Transverse colon (tissue), 4 donors: ENCODE results near the gene DCK. TPM values are rescaled to one million over a fixed set of nuclear protein-coding genes. Genes with fewer than 3 reads are reported as not detected.

ENCODE experiments used
- DNase-seq: peaks from one replicate; pipeline ENCODE4 v3.0.0-alpha.2; 2019
- H3K27ac ChIP-seq, 4 donors: fragments of 200-600 bp; sonication (generic); 2 replicates each; pipeline ENCODE4 v1.5.1; 2016 to 2018; ENCODE audit warnings: inconsistent platforms in 4 of 4
- H3K27me3 ChIP-seq: fragments of 200-600 bp; sonication (generic); 2 replicates; pipeline ENCODE4 v1.5.1; 2017; ENCODE audit warnings: inconsistent platforms
- H3K36me3 ChIP-seq, 4 donors: fragments of 200-600 bp; sonication (generic); 2 replicates each; pipeline ENCODE4 v1.5.1; 2017 to 2019; ENCODE audit warnings: inconsistent platforms in 4 of 4
- H3K4me1 ChIP-seq, 4 donors: fragments of 200-600 bp; sonication (generic); 2 replicates each; pipeline ENCODE4 v1.5.1; 2017 to 2020; ENCODE audit warnings: inconsistent platforms in 4 of 4
- H3K4me3 ChIP-seq, 4 donors: fragments of 200-600 bp; sonication (generic); 1 replicate in 1 of 4; 2 replicates in 3 of 4; pipeline versions ENCODE4 v1.5.1 to v1.6.1; 2017 to 2019; ENCODE audit warnings: inconsistent platforms in 4 of 4
- H3K9me3 ChIP-seq, 2 donors: fragments of 200-600 bp; sonication (generic); 2 replicates each; pipeline ENCODE4 v1.5.1; 2017 to 2019; ENCODE audit warnings: inconsistent platforms in 2 of 2
- CTCF ChIP-seq, 5 experiments: fragments of 200-600 bp in 3 of 5; fragments of 450-650 bp in 2 of 5; sonication (generic) in 3 of 5; IDR thresholded peaks; 1 replicate in 2 of 5; 2 replicates in 3 of 5; pipeline ENCODE4 v1.5.1; 2016 to 2017; ENCODE audit warnings: antibody characterized with exemption in 5 of 5, inconsistent platforms in 3 of 5, mild to moderate bottlenecking in 2 of 5, moderate library complexity in 1 of 5
- EP300 ChIP-seq: sonication (generic); formaldehyde crosslinking; IDR thresholded peaks from one replicate; pipeline ENCODE4 v1.6.1; 2017; ENCODE audit warnings: antibody characterized with exemption, low read depth
- POLR2A ChIP-seq: fragments of 450-650 bp; IDR thresholded peaks from one replicate; pipeline ENCODE4 v1.6.1; 2016; ENCODE audit warnings: antibody characterized with exemption, mild to moderate bottlenecking, moderate library complexity
- POLR2AphosphoS5 ChIP-seq, 3 donors: sonication (generic); formaldehyde crosslinking; IDR thresholded peaks; one replicate each; pipeline ENCODE4 v1.6.1; 2016; ENCODE audit warnings: antibody characterized with exemption in 3 of 3
- WGBS, 2 donors: methylation state at CpG; one replicate each; pipeline ENCODE4 v1.1.5; 2018; ENCODE audit warnings: low coverage in 1 of 2; 5-methylcytosine and 5-hydroxymethylcytosine counted together
- in situ Hi-C, 4 donors: fragments of 200-750 bp; cut with MboI; loops; one replicate each; pipeline versions ENCODE4 v1.15.0 to v1.15.1; 2017; ENCODE audit warnings: low sequenced_read_pairs in 3 of 4, low pct_ligation_motif_present in 1 of 4, low pct_unique_long_range_greater_than_20kb in 1 of 4
- intact Hi-C: fragments of 100-400 bp; cut with DNase I; formaldehyde crosslinking; loops from one replicate; pipeline ENCODE4 v1.15.1; 2023; ENCODE audit warnings: low total_unique reads
- total RNA-seq, 4 donors: library from RNA; depleted of rRNA; stranded (reverse); fragments of >200 nt; gene quantifications; one replicate each; pipeline ENCODE4 v1.1.0, GENCODE V29; 2016

Gene DCK
- total RNA-seq, 4 donors from 2014 or later = 6.0 to 18.1 (median 15.9) TPM

GRCh38 chr4:70969076-70969475 lies 24.4 kb upstream of the DCK start:
- no peaks in the 10 kb centered on the region for H3K9me3 ChIP-seq
- H3K27ac ChIP-seq = no peak overlapping the region
- no peaks in the 10 kb centered on the region for H3K27me3 ChIP-seq
- in situ Hi-C loops = no loop called here
- DNase-seq = no peak
- TF ChIP-seq CTCF (IDR thresholded peaks at IDR 0.05) (no peak), POLR2A (no peak), EP300 (no peak), POLR2AphosphoS5 (IDR thresholded peaks at IDR 0.05) (no peak)
- intact Hi-C loops = no loop called here
- H3K4me3 ChIP-seq = no peak overlapping the region
- 85 to 92% methylated on average over 4 to 7 of the region's 7 CpGs for WGBS, 2 donors
- peaks cover 0 to 8% (median 1%) of the 10 kb centered on the region in 4 donors for H3K36me3 ChIP-seq
- peaks cover 0 to 8% (median 0%) of the 10 kb centered on the region in 4 donors for H3K4me1 ChIP-seq

GRCh38 chr4:70976252-70976651 lies 17.2 kb upstream of the DCK start:
- no peak for TF ChIP-seq EP300
- TF ChIP-seq POLR2A = no peak
- no peak for TF ChIP-seq CTCF (IDR thresholded peaks at IDR 0.05)
- TF ChIP-seq POLR2AphosphoS5 (IDR thresholded peaks at IDR 0.05) = no peak
- H3K9me3 ChIP-seq = no peaks in the 10 kb centered on the region
- DNase-seq = no peak
- H3K36me3 ChIP-seq = peaks cover 0 to 11% (median 4%) of the 10 kb centered on the region in 4 donors
- no peak overlapping the region for H3K4me3 ChIP-seq
- H3K27ac ChIP-seq = no peak overlapping the region
- in situ Hi-C loops (loop anchor here in 1 of 4 donors (25.0 kb wide), 1 partner anchor 314 kb away; the partner anchor contains the start of gene JCHAIN), intact Hi-C loops (no loop called here)
- H3K27me3 ChIP-seq = no peaks in the 10 kb centered on the region
- no peaks in the 10 kb centered on the region for H3K4me1 ChIP-seq
- WGBS, 2 donors = 92 to 94% methylated on average over 3 of the region's 3 CpGs

- no peak overlapping the region for H3K4me3 ChIP-seq
- in situ Hi-C loops = loop anchor here in 1 of 4 donors (25.0 kb wide), 1 partner anchor 317 kb away; the partner anchor contains the start of gene JCHAIN
- H3K27ac ChIP-seq = no peak overlapping the region
- intact Hi-C loops = no loop called here
- no peaks in the 10 kb centered on the region for H3K27me3 ChIP-seq
- 55 to 77% methylated on average over 1 of the region's 1 CpG for WGBS, 2 donors
- H3K4me1 ChIP-seq = no peaks in the 10 kb centered on the region
- DNase-seq = no peak
- H3K9me3 ChIP-seq = no peaks in the 10 kb centered on the region
- H3K36me3 ChIP-seq = peaks cover 0 to 7% (median 3%) of the 10 kb centered on the region in 4 donors
- TF ChIP-seq POLR2AphosphoS5 (IDR thresholded peaks at IDR 0.05) = no peak
- TF ChIP-seq EP300 = no peak
- TF ChIP-seq POLR2A = no peak
- TF ChIP-seq CTCF (IDR thresholded peaks at IDR 0.05) = no peak
These were observed 13.9 kb upstream of the DCK start for GRCh38 chr4:70979445-70980008.

- no peaks in the 10 kb centered on the region for H3K4me1 ChIP-seq
- H3K9me3 ChIP-seq = no peaks in the 10 kb centered on the region
- peaks cover 0 to 6% (median 3%) of the 10 kb centered on the region in 4 donors for H3K36me3 ChIP-seq
- intact Hi-C loops (no loop called here), in situ Hi-C loops (loop anchor here in 1 of 4 donors (25.0 kb wide), 1 partner anchor 318 kb away; the partner anchor contains the start of gene JCHAIN)
- H3K27ac ChIP-seq = no peak overlapping the region
- DNase-seq = no peak
- no peaks in the 10 kb centered on the region for H3K27me3 ChIP-seq
- TF ChIP-seq EP300 = no peak
- no peak for TF ChIP-seq POLR2AphosphoS5 (IDR thresholded peaks at IDR 0.05)
- no peak overlapping the region for H3K4me3 ChIP-seq
These were observed 13.3 kb upstream of the DCK start for GRCh38 chr4:70980196-70980595.

- Histone ChIP-seq H3K4me1 (no peaks in the 10 kb centered on the region), H3K27ac (no peak overlapping the region), H3K36me3 (no peaks in the 10 kb centered on the region), H3K9me3 (no peaks in the 10 kb centered on the region), H3K4me3 (no peak overlapping the region), H3K27me3 (no peaks in the 10 kb centered on the region)
- in situ Hi-C loops = loop anchor here in 1 of 4 donors (25.0 kb wide), 1 partner anchor 322 kb away; the partner anchor contains the start of gene JCHAIN
- no peak for TF ChIP-seq CTCF (IDR thresholded peaks at IDR 0.05)
- no peak for TF ChIP-seq POLR2A
- TF ChIP-seq EP300 = no peak
- no peak for TF ChIP-seq POLR2AphosphoS5 (IDR thresholded peaks at IDR 0.05)
- no peak for DNase-seq
- intact Hi-C loops = no loop called here
These were observed 9.3 kb upstream of the DCK start for GRCh38 chr4:70984106-70984505.
